ENCODE results near the gene IL1B.

Gene IL1B

GRCh38 chr2:112832841-112833638 lies 3.5 kb downstream of the IL1B start:
- no peaks in the 10 kb centered on the region for H3K79me2 ChIP-seq
- no peaks in the 10 kb centered on the region for H3K36me3 ChIP-seq (ENCODE audit: control insufficient read depth, insufficient read depth, low read length)
- no peak overlapping the region for H3K4me3 ChIP-seq (ENCODE audit: low read depth, low read length)
- no peaks in the 10 kb centered on the region for H3K27me3 ChIP-seq (ENCODE audit: control insufficient read depth, insufficient read depth, low read length)
- H3K9ac ChIP-seq: no peak overlapping the region
- no peaks in the 10 kb centered on the region for H3K9me3 ChIP-seq (ENCODE audit: control insufficient read depth, low read length)
- no peak for TF ChIP-seq CTCF (IDR thresholded peaks at IDR 0.05)
- H2AFZ ChIP-seq: no peak overlapping the region
- no peak overlapping the region for H3K4me2 ChIP-seq (ENCODE audit: low read length)
- H3K4me1 ChIP-seq: peaks cover 4% of the 10 kb centered on the region
- no peak overlapping the region for H3K27ac ChIP-seq

GRCh38 chr2:112831946-112832840 lies 4.4 kb downstream of the IL1B start:
- H3K27ac ChIP-seq: no peak overlapping the region
- H2AFZ ChIP-seq: no peak overlapping the region
- no peak overlapping the region for H3K4me2 ChIP-seq (ENCODE audit: low read length)
- no peak overlapping the region for H3K9ac ChIP-seq
- H3K27me3 ChIP-seq (ENCODE audit: control insufficient read depth, insufficient read depth, low read length): no peaks in the 10 kb centered on the region
- no peak for TF ChIP-seq CTCF (IDR thresholded peaks at IDR 0.05)
- H3K36me3 ChIP-seq (ENCODE audit: control insufficient read depth, insufficient read depth, low read length): no peaks in the 10 kb centered on the region
- H3K4me3 ChIP-seq (ENCODE audit: low read depth, low read length): no peak overlapping the region
- H3K9me3 ChIP-seq (ENCODE audit: control insufficient read depth, low read length): no peaks in the 10 kb centered on the region
- no peaks in the 10 kb centered on the region for H3K79me2 ChIP-seq
- H3K4me1 ChIP-seq: peaks cover 4% of the 10 kb centered on the region

GRCh38 chr2:112831513-112831845 lies 5.1 kb downstream of the IL1B start:
- no peaks in the 10 kb centered on the region for H3K79me2 ChIP-seq
- H2AFZ ChIP-seq: no peak overlapping the region
- peaks cover 4% of the 10 kb centered on the region for H3K4me1 ChIP-seq
- TF ChIP-seq CTCF (IDR thresholded peaks at IDR 0.05): no peak
- H3K36me3 ChIP-seq (ENCODE audit: control insufficient read depth, insufficient read depth, low read length): no peaks in the 10 kb centered on the region
- H3K9ac ChIP-seq: no peak overlapping the region
- H3K4me3 ChIP-seq (ENCODE audit: low read depth, low read length): no peak overlapping the region
- H3K4me2 ChIP-seq (ENCODE audit: low read length): no peak overlapping the region
- no peaks in the 10 kb centered on the region for H3K27me3 ChIP-seq (ENCODE audit: control insufficient read depth, insufficient read depth, low read length)
- no peaks in the 10 kb centered on the region for H3K9me3 ChIP-seq (ENCODE audit: control insufficient read depth, low read length)
- H3K27ac ChIP-seq: no peak overlapping the region

- H3K9ac ChIP-seq: no peak overlapping the region
- H2AFZ ChIP-seq: no peak overlapping the region
- peaks cover 3% of the 10 kb centered on the region for H3K4me1 ChIP-seq
- no peaks in the 10 kb centered on the region for H3K79me2 ChIP-seq
- no peak overlapping the region for H3K4me3 ChIP-seq (ENCODE audit: low read depth, low read length)
- no peaks in the 10 kb centered on the region for H3K9me3 ChIP-seq (ENCODE audit: control insufficient read depth, low read length)
- no peak overlapping the region for H3K4me2 ChIP-seq (ENCODE audit: low read length)
- TF ChIP-seq CTCF (IDR thresholded peaks at IDR 0.05): no peak
- H3K27ac ChIP-seq: no peak overlapping the region
- H3K27me3 ChIP-seq (ENCODE audit: control insufficient read depth, insufficient read depth, low read length): no peaks in the 10 kb centered on the region
- H3K36me3 ChIP-seq (ENCODE audit: control insufficient read depth, insufficient read depth, low read length): no peaks in the 10 kb centered on the region
Measured at GRCh38 chr2:112830682-112831512, 5.7 kb downstream of the IL1B start.
